SK-MEL-5 (cell line): ENCODE data around the gene ARID1A. TPM values are rescaled to one million over a fixed set of nuclear protein-coding genes. Genes with fewer than 3 reads are reported as not detected.

Experiments
- DNase-seq: peaks from one replicate; pipeline ENCODE4 v3.0.0-alpha.2; 2016; ENCODE audit warnings: low read depth, low spot score
- in situ Hi-C: cut with HindIII; loops from 2 replicates; pipeline ENCODE4 v1.10.0; 2016; ENCODE audit warnings: low sequenced_read_pairs, high pct_unique_total_duplicates, low pct_unique_long_range_greater_than_20kb
- total RNA-seq: library from RNA; depleted of rRNA; stranded (reverse); fragments of >200 nt; shearing (Covaris generic); gene quantifications from 2 replicates; pipeline ENCODE4 v1.2.3, GENCODE V29; 2014

Gene ARID1A
- total RNA-seq, 1 experiment from 2014 or later = 11.1 TPM

GRCh38 chr1:26744075-26744959, 48.5 kb downstream of the ARID1A start:
- in situ Hi-C loops = no loop called here
- peak; percentile 85 for DNase-seq

GRCh38 chr1:26745191-26745590, 49.4 kb downstream of the ARID1A start:
- DNase-seq = no peak

GRCh38 chr1:26747048-26747447, 51.2 kb downstream of the ARID1A start:
- in situ Hi-C loops = no loop called here
- DNase-seq = no peak

More at GRCh38 chr1:26745191-26745590, 49.4 kb downstream of the ARID1A start:
- in situ Hi-C loops = no loop called here

GRCh38 chr1:26748351-26748750, 52.5 kb downstream of the ARID1A start:
- in situ Hi-C loops = no loop called here
- DNase-seq = no peak

GRCh38 chr1:26749458-26749857, 53.6 kb downstream of the ARID1A start:
- in situ Hi-C loops = no loop called here
- DNase-seq = no peak

GRCh38 chr1:26750428-26750827, 54.6 kb downstream of the ARID1A start:
- in situ Hi-C loops = no loop called here
- DNase-seq = no peak

GRCh38 chr1:26752519-26752918, 56.7 kb downstream of the ARID1A start:
- DNase-seq = no peak
- in situ Hi-C loops = no loop called here

GRCh38 chr1:26754086-26754874, 58.5 kb downstream of the ARID1A start:
- no peak for DNase-seq
- in situ Hi-C loops = no loop called here

- in situ Hi-C loops = no loop called here
- DNase-seq = no peak
Measured at GRCh38 chr1:26758358-26758757, 62.5 kb downstream of the ARID1A start.

- no peak for DNase-seq
- in situ Hi-C loops = no loop called here
Measured at GRCh38 chr1:26759531-26759930, 63.7 kb downstream of the ARID1A start.

- in situ Hi-C loops = no loop called here
- peak; percentile 37 for DNase-seq
Measured at GRCh38 chr1:26761217-26761616, 65.4 kb downstream of the ARID1A start.

GRCh38 chr1:26767714-26768113, 71.9 kb downstream of the ARID1A start:
- DNase-seq = no peak
- in situ Hi-C loops = no loop called here

- no peak for DNase-seq
- in situ Hi-C loops = no loop called here
Measured at GRCh38 chr1:26768755-26769154, 72.9 kb downstream of the ARID1A start.

- no peak for DNase-seq
- in situ Hi-C loops = no loop called here
Measured at GRCh38 chr1:26771285-26771642, 75.4 kb downstream of the ARID1A start.

- peak; percentile 70 for DNase-seq
- in situ Hi-C loops = no loop called here
Measured at GRCh38 chr1:26771643-26772321, 76.0 kb downstream of the ARID1A start.

- DNase-seq = no peak
- in situ Hi-C loops = no loop called here
Measured at GRCh38 chr1:26772687-26773086, 76.9 kb downstream of the ARID1A start.

- DNase-seq = no peak
- in situ Hi-C loops = no loop called here
Measured at GRCh38 chr1:26774462-26774861, 78.6 kb downstream of the ARID1A start.

GRCh38 chr1:26775666-26776065, 79.9 kb downstream of the ARID1A start:
- DNase-seq = no peak
- in situ Hi-C loops = no loop called here
